ENCODE measurements around the gene RCOR3. TPM values are rescaled to one million over a fixed set of nuclear protein-coding genes. Genes with fewer than 3 reads are reported as not detected.

The RCOR3 gene
- total and polyA plus RNA-seq, 10 of the 15 experiments (the other 5 are each of a cell fraction or from before 2014, with no cell fraction given): 8.0 to 55.0 (median 25.1) TPM

- no peak overlapping the region for H2AFZ ChIP-seq (ENCODE audit: control insufficient read depth, low read depth, low read length)
- ChIA-PET CTCF (no interaction called here), SMC1A (ENCODE audit: uncharacterized antibody, unreplicated experiment) (no interaction called here), POLR2A (no interaction called here), RAD21 (ENCODE audit: unreplicated experiment) (no interaction called here)
- H3K4me2 ChIP-seq (ENCODE audit: control insufficient read depth, insufficient read depth): no peak overlapping the region
- TF ChIP-seq ATF2 (IDR thresholded peaks at IDR 0.05; ENCODE audit: low read length) (no peak), IKZF2 (IDR thresholded peaks at IDR 0.05) (no peak), HDAC2 (IDR thresholded peaks at IDR 0.05) (no peak), NR2C1 (IDR thresholded peaks at IDR 0.05) (no peak)
- H3K27me3 ChIP-seq (replicated peaks in 1 of 2; ENCODE audit: control insufficient read depth in 2 of 2, insufficient read depth in 2 of 2, low read length in 1 of 2): no peaks in the 10 kb centered on the region
- WGBS (ENCODE audit: insufficient coverage, insufficient replicate concordance, low lambda C conversion rate, missing lambda C conversion rate): 0% methylated on average over 1 of the region's 1 CpG
- H3K79me2 ChIP-seq (ENCODE audit: control insufficient read depth, insufficient read depth, low read length): no peaks in the 10 kb centered on the region
- ATAC-seq (no peak), DNase-seq (ENCODE audit: low read depth, low spot score) (no peak), FAIRE-seq (no peak)
- no peak overlapping the region for H3K27ac ChIP-seq (ENCODE audit: control insufficient read depth, insufficient read depth)
- no peaks in the 10 kb centered on the region for H3K9me3 ChIP-seq (replicated peaks; ENCODE audit: control insufficient read depth, insufficient read depth, low read length)
- H3K36me3 ChIP-seq (ENCODE audit: control insufficient read depth in 2 of 2, insufficient read depth in 2 of 2, low read length in 1 of 2): no peaks in the 10 kb centered on the region
- H4K20me1 ChIP-seq (ENCODE audit: control insufficient read depth, insufficient read depth): no peaks in the 10 kb centered on the region
- H3K4me3 ChIP-seq: no peak overlapping the region
- in situ Hi-C loops (cut with MboI): no loop called here
- H3K9ac ChIP-seq (ENCODE audit: control insufficient read depth, insufficient read depth, low read length): no peak overlapping the region
- H3K4me1 ChIP-seq (ENCODE audit: control insufficient read depth, insufficient read depth, low read length): no peaks in the 10 kb centered on the region
- no TSS peak for BruUV-seq (replicated peaks)
- intact Hi-C loops (cut with micrococcal nuclease; ENCODE audit: unreplicated experiment): no loop called here
Observed at GRCh38 chr1:211231873-211232272, 27.3 kb upstream of the RCOR3 start.

GRCh38 chr1:211236633-211237320 is 22.4 kb upstream of the RCOR3 start:
- ATAC-seq (no peak), FAIRE-seq (no peak), DNase-seq (ENCODE audit: low read depth, low spot score) (no peak)
- Histone ChIP-seq H3K36me3 (ENCODE audit: control insufficient read depth in 2 of 2, insufficient read depth in 2 of 2, low read length in 1 of 2) (no peaks in the 10 kb centered on the region), H3K4me2 (ENCODE audit: control insufficient read depth, insufficient read depth) (no peak overlapping the region), H3K9me3 (replicated peaks; ENCODE audit: control insufficient read depth, insufficient read depth, low read length) (no peaks in the 10 kb centered on the region), H3K9ac (ENCODE audit: control insufficient read depth, insufficient read depth, low read length) (no peak overlapping the region), H2AFZ (ENCODE audit: control insufficient read depth, low read depth, low read length) (no peak overlapping the region), H3K27ac (ENCODE audit: control insufficient read depth, insufficient read depth) (no peak overlapping the region), H3K27me3 (replicated peaks in 1 of 2; ENCODE audit: control insufficient read depth in 2 of 2, insufficient read depth in 2 of 2, low read length in 1 of 2) (no peaks in the 10 kb centered on the region), H3K79me2 (ENCODE audit: control insufficient read depth, insufficient read depth, low read length) (no peaks in the 10 kb centered on the region), H3K4me3 (no peak overlapping the region), H3K4me1 (ENCODE audit: control insufficient read depth, insufficient read depth, low read length) (no peaks in the 10 kb centered on the region), H4K20me1 (ENCODE audit: control insufficient read depth, insufficient read depth) (no peaks in the 10 kb centered on the region)
- in situ Hi-C loops (cut with MboI) (no loop called here), intact Hi-C loops (cut with micrococcal nuclease; ENCODE audit: unreplicated experiment) (no loop called here)
- POLR2A ChIA-PET: no interaction called here
- 63% methylated on average over 6 of the region's 6 CpGs for WGBS (ENCODE audit: insufficient coverage, insufficient replicate concordance, low lambda C conversion rate, missing lambda C conversion rate)
- no TSS peak for BruUV-seq (replicated peaks)
- CTCF ChIA-PET: no interaction called here
- SMC1A ChIA-PET (ENCODE audit: uncharacterized antibody, unreplicated experiment): interaction anchor here (0.6 kb wide), 1 partner anchor 63 kb away, joined by 3 read pairs; no protein-coding TSS in a partner anchor
- RAD21 ChIA-PET (ENCODE audit: unreplicated experiment): no interaction called here
- TF ChIP-seq ETV6 (conservative IDR thresholded peaks at IDR 0.05 in 1 of 2, IDR thresholded peaks at IDR 0.05 in 1 of 2; ENCODE audit: borderline replicate concordance in 1 of 2, low read depth in 1 of 2) (no peak), SIN3A (IDR thresholded peaks at IDR 0.05; ENCODE audit: low read depth, low read length) (no peak), ZNF384 (IDR thresholded peaks at IDR 0.05; ENCODE audit: borderline replicate concordance, low read depth, low read length) (no peak), TBL1XR1 (IDR thresholded peaks at IDR 0.05; ENCODE audit: low read depth, low read length) (no peak), HDAC6 (IDR thresholded peaks at IDR 0.05; ENCODE audit: unreplicated experiment) (no peak), MEF2B (IDR thresholded peaks at IDR 0.05; ENCODE audit: partially characterized antibody, poor library complexity, severe bottlenecking) (no peak), ZSCAN29 (IDR thresholded peaks at IDR 0.05) (no peak), NR2C1 (IDR thresholded peaks at IDR 0.05) (no peak), RBBP5 (conservative IDR thresholded peaks at IDR 0.05) (no peak), BCL3 (IDR thresholded peaks at IDR 0.05; ENCODE audit: borderline replicate concordance, insufficient read depth, low read depth, low read length, poor library complexity, severe bottlenecking) (no peak), CBX3 (IDR thresholded peaks at IDR 0.05; ENCODE audit: borderline replicate concordance, low read depth) (no peak), STAT1 (conservative IDR thresholded peaks at IDR 0.05) (no peak), HCFC1 (IDR thresholded peaks at IDR 0.05; ENCODE audit: low read length) (no peak), RAD21 (IDR thresholded peaks at IDR 0.05; ENCODE audit: insufficient read depth, low read depth, low read length) (no peak)

Measured in GM12878 (cell line).